ENCODE data around the gene RNF44.

- TF ChIP-seq CTCF (IDR thresholded peaks at IDR 0.05): no peak
- no peak for TF ChIP-seq SIN3A (IDR thresholded peaks at IDR 0.05; ENCODE audit: borderline replicate concordance, insufficient read depth, low read depth, low read length)
- no peak for TF ChIP-seq POLR2AphosphoS5 (IDR thresholded peaks at IDR 0.05; ENCODE audit: low read depth, low read length)
- TF ChIP-seq REST (IDR thresholded peaks at IDR 0.05; ENCODE audit: insufficient read depth in 1 of 2, low read depth in 2 of 2, low read length in 1 of 2): no peak
Measured at GRCh38 chr5:176491901-176492300, 45.3 kb downstream of the RNF44 start.
